HG02981 (cell line): ENCODE results near the gene CCDC170.

Source experiments
- ATAC-seq: cut with Tn5 transposase; IDR thresholded peaks from one replicate; pipeline ENCODE4 v1.9.1; 2021; ENCODE audit warnings: mild to moderate bottlenecking, moderate library complexity; ENCODE audit not compliant: unreplicated experiment

CCDC170 gene

DNA sequence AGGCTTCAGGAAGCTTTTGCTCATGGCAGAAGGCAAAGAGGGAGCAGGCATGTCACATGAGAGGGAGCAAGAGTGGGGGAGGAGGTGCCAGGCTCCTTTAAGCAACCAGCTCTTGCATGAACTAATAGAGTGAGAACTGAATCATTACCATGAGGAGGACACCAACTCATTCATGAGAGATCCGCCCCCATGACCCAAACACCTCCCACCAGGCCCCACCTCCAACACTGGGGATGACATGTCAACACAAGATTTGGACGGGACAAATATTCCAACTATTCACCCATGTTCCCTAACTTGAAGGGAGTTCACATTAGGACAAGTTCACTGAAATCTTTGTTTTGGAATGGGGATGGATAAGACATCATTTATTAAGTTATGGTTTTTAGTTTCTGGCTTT, 158.5 kb downstream of the CCDC170 start:
- ATAC-seq = no peak

DNA sequence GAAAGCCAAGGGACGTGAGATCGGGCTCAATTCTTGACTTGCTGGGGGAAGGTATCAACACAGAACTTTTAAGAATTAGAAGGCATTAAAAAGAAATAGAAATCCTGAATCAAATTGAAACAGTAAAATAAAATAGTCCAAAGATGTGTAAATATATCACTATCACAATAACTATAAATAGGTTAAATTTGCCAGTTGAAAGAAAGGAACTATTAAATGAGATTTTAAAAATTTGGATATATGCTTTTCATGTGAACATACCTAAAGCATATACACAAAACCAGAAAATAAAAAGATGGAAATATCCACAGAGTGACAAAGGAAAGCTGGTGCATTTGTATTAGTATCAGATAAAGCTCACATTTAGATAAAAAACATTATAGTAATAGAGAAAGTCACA, 161.3 kb downstream of the CCDC170 start:
- no peak for ATAC-seq

DNA sequence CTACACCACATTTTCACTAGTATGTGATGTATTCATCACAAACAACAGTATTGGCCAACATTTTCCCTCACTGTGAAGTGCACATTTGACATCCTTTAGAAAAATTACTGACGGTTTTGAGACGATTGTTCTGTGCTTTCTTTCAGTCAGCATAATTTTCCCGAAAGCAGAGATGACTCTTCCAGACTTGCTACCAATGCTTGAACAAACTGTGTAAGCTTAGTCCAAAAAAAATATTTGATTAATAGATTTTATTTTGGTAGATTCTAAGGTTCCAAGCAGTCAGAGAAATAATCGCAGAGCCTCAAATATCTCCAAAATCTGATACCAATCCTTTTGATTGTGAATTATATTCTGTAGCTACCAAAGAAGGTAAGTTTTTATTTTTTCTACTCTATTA, 162.6 kb downstream of the CCDC170 start:
- ATAC-seq = no peak

DNA sequence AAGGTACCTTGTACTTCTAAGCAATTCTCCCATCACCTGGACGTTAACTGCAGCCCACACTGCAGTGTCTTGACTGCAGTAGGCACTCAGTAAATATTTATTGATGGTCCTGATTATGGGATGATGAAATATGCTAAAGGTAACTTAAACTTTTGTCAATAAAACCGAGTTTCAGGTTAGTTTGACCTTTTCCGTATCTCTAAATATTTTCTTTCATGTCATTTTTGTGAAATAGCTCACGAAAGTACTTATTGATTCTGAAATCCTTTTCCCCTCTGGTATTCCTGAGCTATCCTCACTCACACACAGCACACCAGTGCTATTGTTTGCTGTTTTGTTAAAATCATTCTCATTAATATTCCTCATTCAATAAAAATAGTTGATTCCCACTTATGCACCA, 164.3 kb downstream of the CCDC170 start:
- no peak for ATAC-seq

DNA sequence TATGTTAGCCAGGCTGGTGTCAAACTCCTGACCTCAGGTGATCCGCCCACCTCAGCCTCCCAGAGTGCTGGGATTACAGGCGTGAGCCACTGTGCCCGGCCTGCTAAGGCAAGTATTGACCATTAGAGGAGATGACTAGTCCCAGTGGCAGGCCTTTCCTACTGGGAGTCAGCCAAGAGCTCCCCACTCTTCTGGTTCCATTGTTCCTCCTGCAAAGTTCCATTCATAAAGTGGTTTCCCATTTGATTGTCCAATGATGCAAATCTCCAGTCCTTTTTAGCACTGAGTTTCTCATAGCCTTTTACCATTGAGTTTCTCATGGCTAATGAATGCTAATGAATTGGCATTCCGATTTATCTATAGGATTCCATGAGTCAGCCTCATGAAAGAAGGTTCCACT, 165.4 kb downstream of the CCDC170 start:
- no peak for ATAC-seq

DNA sequence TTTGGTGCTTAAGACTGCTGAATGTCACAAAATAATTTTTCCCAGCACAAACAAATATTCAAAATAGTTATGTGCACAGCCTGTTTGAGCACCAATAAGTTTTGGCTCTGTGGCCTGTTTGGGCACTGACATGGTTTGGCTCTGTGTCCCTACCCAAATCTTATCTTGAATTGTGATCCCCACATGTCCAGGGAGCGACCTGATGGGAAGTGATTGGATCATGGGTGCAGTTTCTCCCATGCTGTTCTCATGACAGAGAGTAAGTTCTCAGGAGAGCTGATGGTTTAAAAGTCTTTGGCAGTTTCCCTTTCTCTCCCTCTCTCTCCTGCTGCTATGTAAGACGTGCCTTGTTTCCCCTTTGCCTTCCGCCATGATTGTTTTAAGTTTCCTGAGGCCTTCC, 167.7 kb downstream of the CCDC170 start:
- no peak for ATAC-seq

DNA sequence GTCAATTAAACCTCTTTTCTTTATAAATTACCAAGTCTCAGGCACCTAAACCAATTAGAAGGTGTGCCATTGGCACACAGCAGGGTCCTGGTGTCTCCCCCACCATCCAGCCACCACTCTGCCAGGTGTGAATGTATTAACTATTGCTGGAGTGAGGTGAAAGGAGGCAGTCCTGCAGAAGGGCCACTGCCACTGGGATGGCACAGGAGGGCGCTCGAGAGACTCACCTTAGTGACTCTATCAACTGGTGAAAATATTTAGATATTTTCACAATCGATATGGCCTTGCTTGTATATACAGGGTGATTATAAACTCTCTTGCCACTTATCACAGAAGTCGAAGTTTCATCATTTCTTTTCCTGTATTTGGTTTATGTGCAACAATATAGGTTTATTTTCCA, 168.1 kb downstream of the CCDC170 start:
- ATAC-seq = no peak

DNA sequence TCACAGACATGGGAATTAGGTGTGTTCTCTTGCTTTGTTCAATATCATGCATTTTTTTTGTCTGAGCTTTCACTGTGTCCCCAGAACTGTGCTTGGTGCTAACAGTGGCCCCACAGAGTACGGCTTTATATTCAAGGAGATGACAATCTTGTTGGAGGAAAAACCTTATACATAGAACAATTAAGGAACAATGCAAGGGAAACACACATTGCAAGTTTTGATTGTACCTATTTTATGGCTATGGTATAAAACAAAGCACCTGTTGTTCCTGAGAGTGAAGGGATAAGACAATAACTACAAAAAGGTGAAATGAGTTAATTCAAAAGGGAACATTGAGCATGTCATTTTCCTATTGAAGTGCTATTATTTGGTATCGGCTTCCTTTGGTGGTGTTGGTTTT, 169.7 kb downstream of the CCDC170 start:
- ATAC-seq = no peak

DNA sequence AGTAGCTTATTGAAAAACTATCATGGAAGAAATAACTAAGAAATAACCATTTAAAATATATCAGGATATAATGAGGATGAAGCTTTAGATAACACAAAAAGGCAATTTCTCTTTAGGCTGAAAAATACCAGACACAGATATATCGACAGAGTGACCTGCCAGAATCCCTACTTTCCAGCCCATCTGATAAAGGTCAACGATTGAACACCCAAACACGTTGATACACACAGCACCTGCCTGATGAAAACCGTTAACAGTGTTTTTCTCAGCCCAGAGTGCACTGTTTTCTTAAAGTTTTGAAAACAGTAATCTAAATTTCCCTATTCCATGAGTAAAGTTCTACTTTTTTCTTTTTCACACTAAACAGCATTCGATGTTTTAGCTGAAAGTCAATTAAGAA, 170.6 kb downstream of the CCDC170 start:
- ATAC-seq = no peak

DNA sequence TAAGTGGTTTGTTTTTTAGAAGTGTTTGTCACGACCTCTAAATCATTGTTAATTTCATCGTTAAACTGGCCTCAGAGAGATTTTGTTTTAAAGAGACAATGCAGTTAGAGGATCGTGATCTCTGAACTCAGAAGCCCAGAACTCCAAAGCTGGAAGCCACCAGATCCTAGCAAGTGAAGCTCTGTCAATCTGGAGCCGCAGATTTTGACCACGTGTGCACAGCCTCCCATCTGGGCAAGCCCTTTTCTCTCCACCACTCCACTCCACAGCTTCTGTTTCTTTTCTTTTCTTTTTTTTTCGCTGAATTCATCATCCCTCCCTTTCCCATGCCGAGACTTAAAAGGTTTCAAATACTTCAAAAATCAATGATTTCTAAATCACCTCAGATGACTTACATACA, 171.5 kb downstream of the CCDC170 start:
- no peak for ATAC-seq

DNA sequence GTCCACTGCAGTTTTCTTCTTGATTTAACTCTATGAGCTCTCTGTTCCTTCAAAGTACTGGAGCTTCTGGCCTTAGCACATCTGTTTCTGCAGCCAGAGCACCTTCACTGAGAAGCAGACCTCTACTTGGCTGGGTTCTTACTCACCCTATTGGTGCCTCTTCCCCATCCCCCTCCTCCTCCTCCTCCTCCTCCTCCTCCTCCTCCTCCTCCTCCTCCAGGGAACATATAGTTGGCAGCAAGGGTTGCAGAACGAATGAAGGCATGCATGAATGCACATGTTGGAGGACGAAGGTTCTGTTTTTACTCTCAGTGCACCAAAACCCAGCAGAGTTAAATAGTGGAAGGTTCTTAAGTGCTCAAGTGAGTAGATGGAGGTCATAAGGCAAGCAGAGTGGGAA, 172.7 kb downstream of the CCDC170 start:
- ATAC-seq = no peak

DNA sequence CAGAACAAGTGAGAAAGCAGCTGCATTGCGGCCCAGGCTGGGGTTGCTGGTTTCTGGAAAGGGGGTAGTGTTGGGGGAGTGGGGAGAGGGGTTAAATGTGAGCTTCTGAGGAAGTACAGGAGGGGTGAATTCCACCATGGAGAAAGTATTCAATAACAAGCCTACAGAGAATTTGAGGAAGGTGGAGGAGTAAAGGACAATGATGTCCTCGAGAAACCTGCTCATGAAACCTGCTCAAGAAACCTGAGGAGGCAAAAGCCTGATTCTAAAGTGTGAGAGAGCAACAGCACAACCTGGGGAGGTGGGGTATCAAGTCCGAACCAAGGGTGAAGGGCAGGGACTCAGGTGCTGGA, 175.4 kb downstream of the CCDC170 start:
- ATAC-seq = no peak

DNA sequence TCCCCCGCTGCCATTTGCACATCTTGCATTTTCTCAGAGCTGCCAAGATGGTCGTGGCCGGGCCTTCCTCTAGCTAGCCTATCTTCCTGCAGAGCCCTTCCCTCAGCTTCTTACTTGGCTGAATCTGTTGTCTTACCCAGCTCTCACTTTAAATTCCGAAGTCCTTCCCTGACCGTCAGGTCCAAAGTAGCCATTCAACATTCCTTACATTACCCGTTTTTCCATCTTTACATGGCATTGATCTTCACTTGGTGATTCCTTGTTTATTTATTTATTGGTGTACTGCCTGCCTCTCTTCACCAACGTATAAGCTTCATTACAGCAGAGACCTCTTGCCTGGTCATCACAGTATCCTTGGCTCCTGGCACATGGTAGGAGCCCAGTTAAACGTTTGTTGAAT, 176.3 kb downstream of the CCDC170 start:
- ATAC-seq = no peak
